GM13977 (cell line): ENCODE results near the gene KCNN4.

Source experiments
- DNase-seq: peaks from one replicate; pipeline ENCODE4 v3.0.0; 2012; ENCODE audit warnings: low spot score
- in situ Hi-C: fragments of 300-500 bp; cut with MboI; formaldehyde crosslinking; loops from one replicate; pipeline ENCODE4 v1.12.0; 2022; ENCODE audit warnings: low sequenced_read_pairs, low pct_unique_long_range_greater_than_20kb, mixed read lengths, inconsistent platforms; ENCODE audit not compliant: unreplicated experiment
- TF ChIP-seq, protein P1 (sequence below): IDR thresholded peaks from 2 replicates; pipeline ENCODE4 v1.5.1; 2012; ENCODE audit warnings: mild to moderate bottlenecking, control low read depth; ENCODE audit not compliant: insufficient read depth; ENCODE audit errors: extremely low read depth, missing control alignments

Gene KCNN4

DNA sequence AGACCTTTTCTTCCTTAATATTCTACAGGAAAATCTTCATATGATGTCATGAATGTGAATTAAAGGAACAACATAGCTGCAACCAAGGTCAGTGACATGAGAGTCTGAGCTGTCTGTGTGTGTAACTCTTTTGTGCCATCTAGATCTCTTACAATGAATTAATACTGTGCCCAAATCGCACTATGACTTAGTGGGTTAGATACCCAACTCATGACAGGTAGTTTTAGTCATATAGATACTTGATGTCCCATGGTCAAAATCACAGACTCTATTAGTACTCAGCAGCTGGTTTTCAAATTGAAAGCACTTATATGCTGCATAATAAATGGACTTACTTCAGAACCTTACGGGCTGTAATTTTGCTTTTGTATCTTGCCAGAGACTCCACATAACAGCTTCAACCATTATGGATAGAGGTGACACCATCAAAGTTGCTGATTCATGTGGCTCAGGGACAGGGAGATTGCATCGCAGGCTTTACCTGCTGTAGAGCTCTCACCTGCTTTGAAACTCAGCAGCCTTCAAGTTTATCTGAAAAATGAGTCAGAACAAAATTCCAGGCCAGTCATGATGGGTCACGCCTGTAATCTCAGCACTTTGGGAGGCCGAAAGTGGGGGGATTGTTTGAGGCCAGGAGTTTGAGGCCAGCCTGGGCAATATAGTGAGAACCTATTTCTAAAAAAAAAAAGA lies 34.0 kb upstream of the KCNN4 start:
- TF ChIP-seq, protein P1, sequence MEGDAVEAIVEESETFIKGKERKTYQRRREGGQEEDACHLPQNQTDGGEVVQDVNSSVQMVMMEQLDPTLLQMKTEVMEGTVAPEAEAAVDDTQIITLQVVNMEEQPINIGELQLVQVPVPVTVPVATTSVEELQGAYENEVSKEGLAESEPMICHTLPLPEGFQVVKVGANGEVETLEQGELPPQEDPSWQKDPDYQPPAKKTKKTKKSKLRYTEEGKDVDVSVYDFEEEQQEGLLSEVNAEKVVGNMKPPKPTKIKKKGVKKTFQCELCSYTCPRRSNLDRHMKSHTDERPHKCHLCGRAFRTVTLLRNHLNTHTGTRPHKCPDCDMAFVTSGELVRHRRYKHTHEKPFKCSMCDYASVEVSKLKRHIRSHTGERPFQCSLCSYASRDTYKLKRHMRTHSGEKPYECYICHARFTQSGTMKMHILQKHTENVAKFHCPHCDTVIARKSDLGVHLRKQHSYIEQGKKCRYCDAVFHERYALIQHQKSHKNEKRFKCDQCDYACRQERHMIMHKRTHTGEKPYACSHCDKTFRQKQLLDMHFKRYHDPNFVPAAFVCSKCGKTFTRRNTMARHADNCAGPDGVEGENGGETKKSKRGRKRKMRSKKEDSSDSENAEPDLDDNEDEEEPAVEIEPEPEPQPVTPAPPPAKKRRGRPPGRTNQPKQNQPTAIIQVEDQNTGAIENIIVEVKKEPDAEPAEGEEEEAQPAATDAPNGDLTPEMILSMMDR, result no peak
- no peak for DNase-seq
- in situ Hi-C loops, result no loop called here

DNA sequence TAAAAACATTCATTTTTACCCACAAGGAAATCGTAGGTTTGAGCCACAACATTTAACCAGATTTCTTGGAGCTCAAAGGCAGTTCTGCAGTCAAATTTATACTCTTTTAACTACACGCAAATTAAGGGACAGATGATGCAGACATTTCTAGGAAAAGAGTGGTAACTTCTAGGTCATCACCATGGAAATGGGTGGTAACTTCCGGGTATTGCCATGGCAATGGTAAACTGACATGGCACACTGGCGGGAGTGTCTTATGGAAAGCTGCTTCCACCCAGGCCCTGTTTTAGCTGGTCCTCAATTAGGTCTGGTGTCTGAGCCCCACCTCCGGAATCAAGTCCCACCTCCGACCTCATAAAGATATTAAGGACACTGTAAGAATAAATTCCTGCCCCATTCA lies 31.9 kb upstream of the KCNN4 start:
- in situ Hi-C loops, result no loop called here
- TF ChIP-seq, protein P1, result no peak
- DNase-seq, result no peak

DNA sequence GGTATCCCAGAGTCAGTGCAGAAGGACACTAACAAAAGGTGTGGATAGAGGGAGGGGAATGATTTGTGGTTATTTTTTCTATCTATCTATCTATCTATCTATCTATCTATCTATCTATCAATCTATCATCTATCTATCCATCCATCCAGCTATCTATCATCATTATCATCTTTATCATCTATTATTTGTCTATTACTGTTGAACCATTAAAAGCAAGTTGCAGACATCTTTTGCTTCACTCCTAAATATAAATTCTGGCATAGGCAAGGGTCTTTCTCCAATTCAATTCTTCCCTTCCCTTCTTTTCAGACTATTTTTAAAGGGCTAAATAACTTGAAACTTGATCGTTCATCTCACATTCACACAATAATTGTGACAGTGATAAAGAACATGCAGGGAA lies 31.5 kb upstream of the KCNN4 start:
- in situ Hi-C loops, result no loop called here
- DNase-seq, result no peak
- TF ChIP-seq, protein P1, result no peak

DNA sequence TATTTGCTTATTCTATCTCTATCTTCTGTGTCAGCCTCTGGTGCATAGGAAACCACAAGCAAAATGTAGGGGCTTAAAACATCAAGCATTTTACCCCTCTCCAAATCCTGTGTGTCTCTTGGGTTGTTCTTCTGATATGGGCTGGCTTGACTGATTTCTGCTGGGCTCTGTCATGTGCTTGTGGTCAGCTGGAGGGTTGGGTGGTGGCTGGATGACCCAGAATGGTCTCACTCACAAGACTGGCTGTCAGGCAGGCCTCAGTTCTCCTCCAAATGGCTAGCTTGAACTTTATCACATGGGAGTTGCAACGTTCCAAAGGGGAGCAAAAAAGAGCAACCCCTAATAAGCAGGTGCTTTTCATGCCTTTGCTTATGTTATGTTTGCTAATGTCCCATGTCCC lies 31.1 kb upstream of the KCNN4 start:
- in situ Hi-C loops, result no loop called here
- DNase-seq, result no peak
- TF ChIP-seq, protein P1, result no peak

DNA sequence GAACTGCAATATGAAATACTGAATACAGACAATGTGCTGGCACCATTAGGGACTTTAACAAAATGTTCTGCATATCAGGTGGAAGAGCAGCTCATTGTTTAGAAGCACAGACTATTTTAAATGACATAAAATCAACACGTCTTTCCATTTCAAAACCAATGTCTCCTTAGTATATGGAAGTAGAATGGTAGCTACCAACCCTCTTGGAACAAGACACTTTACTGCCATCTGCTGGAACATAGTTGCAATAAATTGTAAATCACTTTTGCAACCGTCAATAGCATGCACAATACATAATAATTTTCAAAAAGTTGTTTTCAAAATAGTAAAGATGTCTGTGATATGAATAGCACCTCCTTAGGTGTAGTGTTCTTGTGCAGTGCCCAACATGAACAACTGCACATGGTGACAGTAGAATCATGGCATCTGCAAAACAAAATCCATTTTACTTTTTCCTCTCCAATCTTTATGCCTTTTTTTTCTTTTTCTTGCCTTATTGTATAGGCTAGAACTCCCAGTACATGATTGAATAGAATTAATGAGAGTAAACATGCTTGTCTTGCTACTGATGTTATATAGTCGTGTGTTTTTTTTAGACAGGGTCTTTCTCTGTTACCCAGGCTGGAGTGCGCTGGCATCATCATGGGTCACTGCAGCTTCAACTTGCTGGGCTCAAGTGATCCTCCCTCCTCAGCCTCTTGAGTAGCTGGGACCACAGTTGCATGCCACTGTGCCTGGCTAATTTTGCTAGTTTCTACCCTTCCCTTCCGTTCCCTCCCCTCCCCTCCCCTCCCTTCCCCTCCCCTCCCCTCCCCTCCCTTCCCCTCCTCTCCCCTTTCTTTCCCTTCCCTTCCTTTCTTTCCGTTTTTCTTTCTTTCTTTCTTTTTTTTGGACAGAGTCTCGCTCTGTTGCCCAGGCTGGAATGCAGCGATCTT lies 29.3 kb upstream of the KCNN4 start:
- peak; percentile 47 for DNase-seq
- TF ChIP-seq, protein P1, result peak; percentile 62
- in situ Hi-C loops, result loop anchor here (10.0 kb wide), 1 partner anchor 65 kb away; no protein-coding TSS in a partner anchor

DNA sequence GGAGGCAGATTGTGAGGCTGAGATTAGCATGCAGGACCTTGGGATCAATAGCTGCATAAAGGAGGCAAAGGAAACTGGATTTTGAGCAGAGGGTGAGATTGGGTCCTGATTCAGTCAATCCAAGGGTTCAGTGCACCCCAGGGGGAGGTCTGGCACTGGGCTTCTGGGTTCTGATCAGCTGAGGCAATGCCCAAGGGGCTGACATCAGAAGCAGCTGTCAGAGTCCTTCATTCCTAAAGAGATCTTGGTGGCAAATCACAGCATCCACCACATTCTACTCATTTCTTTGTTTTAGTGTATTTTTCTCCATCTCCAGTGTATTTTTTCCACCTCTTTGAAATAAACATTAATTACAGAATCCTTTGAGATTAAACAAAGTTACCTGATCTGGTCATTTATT lies 26.9 kb upstream of the KCNN4 start:
- TF ChIP-seq, protein P1, result no peak
- DNase-seq, result no peak
- in situ Hi-C loops, result loop anchor here (10.0 kb wide), 1 partner anchor 63 kb away; no protein-coding TSS in a partner anchor
